ENCODE results near the gene PTPRR.

GRCh38 chr12:70663838-70664237 is 256.7 kb downstream of the PTPRR start:
- no peak for TF ChIP-seq CTCF (IDR thresholded peaks at IDR 0.05)
- no peak for TF ChIP-seq POLR2A (IDR thresholded peaks at IDR 0.05)
